Measurements from ENCODE around the gene NDUFS8.
"Not testable (repeated sequence)": the region's sequence is repeated elsewhere in the genome, so short reads cannot be mapped to it uniquely, and the experiment has no call there.

GRCh38 chr11:67985302-67985701 lies 45.2 kb upstream of the NDUFS8 start:
- TF ChIP-seq CTCF (IDR thresholded peaks at IDR 0.05; ENCODE audit: low read depth, low read length, poor library complexity, severe bottlenecking); EZH2phosphoT487 (IDR thresholded peaks at IDR 0.05; ENCODE audit: borderline replicate concordance, low read length): not testable (repeated sequence)

Measured in DOHH2 (cell line).